Parathyroid adenoma (tissue), 2 donors: ENCODE results near the gene CSF3.

Experiments
- H2AFZ ChIP-seq: fragments of 300-600 bp; sonication (generic); one replicate; pipeline ENCODE4 v1.7.0; 2017; ENCODE audit warnings: antibody characterized with exemption, mild to moderate bottlenecking
- H3K27ac ChIP-seq: fragments of 300-600 bp; sonication (generic); one replicate; pipeline ENCODE4 v1.7.0; 2017
- H3K27me3 ChIP-seq: fragments of 300-600 bp; sonication (generic); one replicate; pipeline ENCODE4 v1.7.0; 2017; ENCODE audit warnings: low read length; ENCODE audit not compliant: control insufficient read depth, insufficient read depth
- H3K36me3 ChIP-seq: fragments of 300-600 bp; sonication (generic); one replicate; pipeline ENCODE4 v1.7.0; 2017; ENCODE audit warnings: low read length; ENCODE audit not compliant: control insufficient read depth, insufficient read depth
- H3K4me1 ChIP-seq: fragments of 300-600 bp; sonication (generic); one replicate; pipeline ENCODE4 v1.7.0; 2017; ENCODE audit warnings: control low read depth
- H3K4me2 ChIP-seq: fragments of 300-600 bp; sonication (generic); one replicate; pipeline ENCODE4 v1.7.0; 2017; ENCODE audit warnings: low read length
- H3K4me3 ChIP-seq: fragments of 300-600 bp; sonication (generic); one replicate; pipeline ENCODE4 v1.7.0; 2017; ENCODE audit warnings: low read depth, low read length
- H3K79me2 ChIP-seq: fragments of 300-600 bp; sonication (generic); one replicate; pipeline ENCODE4 v1.7.0; 2017; ENCODE audit warnings: control low read depth
- H3K9ac ChIP-seq: fragments of 300-600 bp; sonication (generic); one replicate; pipeline ENCODE4 v1.7.0; 2017; ENCODE audit warnings: mild to moderate bottlenecking
- H3K9me3 ChIP-seq: fragments of 300-600 bp; sonication (generic); one replicate; pipeline ENCODE4 v1.7.0; 2017; ENCODE audit warnings: low read length; ENCODE audit not compliant: control insufficient read depth
- CTCF ChIP-seq: fragments of 300-600 bp; sonication (generic); IDR thresholded peaks from one replicate; pipeline ENCODE4 v1.7.0; 2017; ENCODE audit warnings: antibody characterized with exemption, mild to moderate bottlenecking
- donor health status: primary hyperparathyroidism.

CSF3 gene

DNA sequence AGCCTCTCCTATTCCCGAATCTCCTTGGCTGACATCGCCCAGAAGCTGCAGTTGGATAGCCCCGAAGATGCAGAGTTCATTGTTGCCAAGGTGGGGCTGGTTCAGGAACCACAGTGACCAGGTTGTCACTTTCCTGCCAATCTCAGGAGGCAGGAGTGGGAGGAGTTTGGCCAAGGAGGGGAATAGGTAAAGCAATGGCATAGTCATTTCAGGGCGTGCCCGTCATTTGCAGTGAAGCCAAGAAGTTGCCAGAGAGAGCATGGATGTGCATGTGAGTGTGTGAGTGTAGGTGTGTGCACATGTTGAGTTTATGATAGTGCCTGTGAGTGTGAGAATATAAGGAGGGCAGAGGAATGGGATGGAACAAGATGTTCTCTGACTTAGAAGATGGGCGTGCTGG lies 19.8 kb upstream of the CSF3 start:
- Histone ChIP-seq H3K4me1 (no peaks in the 10 kb centered on the region), H3K27me3 (no peaks in the 10 kb centered on the region), H3K4me2 (no peak overlapping the region), H3K27ac (no peak overlapping the region), H3K79me2 (no peaks in the 10 kb centered on the region), H2AFZ (no peak overlapping the region), H3K9ac (no peak overlapping the region), H3K9me3 (no peaks in the 10 kb centered on the region), H3K36me3 (no peaks in the 10 kb centered on the region), H3K4me3 (no peak overlapping the region)
- no peak for TF ChIP-seq CTCF

GRCh38 chr17:39996162-39996561 lies 19.1 kb upstream of the CSF3 start:
- Histone ChIP-seq H3K4me1 (no peaks in the 10 kb centered on the region), H3K79me2 (no peaks in the 10 kb centered on the region), H3K9me3 (no peaks in the 10 kb centered on the region), H2AFZ (no peak overlapping the region), H3K27ac (no peak overlapping the region), H3K4me2 (no peak overlapping the region), H3K36me3 (no peaks in the 10 kb centered on the region), H3K4me3 (no peak overlapping the region), H3K27me3 (no peaks in the 10 kb centered on the region), H3K9ac (no peak overlapping the region)
- TF ChIP-seq CTCF: no peak

GRCh38 chr17:39996800-39997199 lies 18.4 kb upstream of the CSF3 start:
- Histone ChIP-seq H3K9ac (no peak overlapping the region), H2AFZ (no peak overlapping the region), H3K79me2 (no peaks in the 10 kb centered on the region), H3K27ac (no peak overlapping the region), H3K4me2 (no peak overlapping the region), H3K36me3 (no peaks in the 10 kb centered on the region), H3K4me3 (no peak overlapping the region), H3K4me1 (no peaks in the 10 kb centered on the region), H3K27me3 (no peaks in the 10 kb centered on the region), H3K9me3 (no peaks in the 10 kb centered on the region)
- TF ChIP-seq CTCF: no peak

DNA sequence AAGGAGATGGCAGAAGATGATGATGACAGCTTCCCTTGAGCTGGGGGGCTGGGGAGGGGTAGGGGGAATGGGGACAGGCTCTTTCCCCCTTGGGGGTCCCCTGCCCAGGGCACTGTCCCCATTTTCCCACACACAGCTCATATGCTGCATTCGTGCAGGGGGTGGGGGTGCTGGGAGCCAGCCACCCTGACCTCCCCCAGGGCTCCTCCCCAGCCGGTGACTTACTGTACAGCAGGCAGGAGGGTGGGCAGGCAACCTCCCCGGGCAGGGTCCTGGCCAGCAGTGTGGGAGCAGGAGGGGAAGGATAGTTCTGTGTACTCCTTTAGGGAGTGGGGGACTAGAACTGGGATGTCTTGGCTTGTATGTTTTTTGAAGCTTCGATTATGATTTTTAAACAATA lies 17.7 kb upstream of the CSF3 start:
- no peak overlapping the region for H3K4me3 ChIP-seq
- no peaks in the 10 kb centered on the region for H3K36me3 ChIP-seq
- no peaks in the 10 kb centered on the region for H3K9me3 ChIP-seq
- no peak overlapping the region for H3K4me2 ChIP-seq
- no peak overlapping the region for H2AFZ ChIP-seq
- no peak overlapping the region for H3K27ac ChIP-seq
- H3K4me1 ChIP-seq: no peaks in the 10 kb centered on the region
- no peaks in the 10 kb centered on the region for H3K79me2 ChIP-seq
- H3K27me3 ChIP-seq: no peaks in the 10 kb centered on the region
- no peak for TF ChIP-seq CTCF
- H3K9ac ChIP-seq: no peak overlapping the region

GRCh38 chr17:39999067-39999466 lies 16.2 kb upstream of the CSF3 start:
- no peaks in the 10 kb centered on the region for H3K79me2 ChIP-seq
- H3K4me3 ChIP-seq: no peak overlapping the region
- H3K9me3 ChIP-seq: no peaks in the 10 kb centered on the region
- no peaks in the 10 kb centered on the region for H3K27me3 ChIP-seq
- H3K4me1 ChIP-seq: no peaks in the 10 kb centered on the region
- no peak overlapping the region for H3K27ac ChIP-seq
- H2AFZ ChIP-seq: no peak overlapping the region
- no peak overlapping the region for H3K9ac ChIP-seq
- TF ChIP-seq CTCF: no peak
- no peaks in the 10 kb centered on the region for H3K36me3 ChIP-seq
- H3K4me2 ChIP-seq: no peak overlapping the region
